GM03348 (cell line): ENCODE results near the gene ZFP82.

ENCODE experiments used
- DNase-seq: peaks from one replicate; pipeline ENCODE4 v3.0.0; 2012; ENCODE audit warnings: low spot score

ZFP82 gene

GRCh38 chr19:36371886-36372285 lies 46.6 kb downstream of the ZFP82 start:
- no peak for DNase-seq

GRCh38 chr19:36363845-36364244 lies 54.6 kb downstream of the ZFP82 start:
- DNase-seq, result no peak
